ENCODE data around the gene SATB2.

The SATB2 gene

DNA sequence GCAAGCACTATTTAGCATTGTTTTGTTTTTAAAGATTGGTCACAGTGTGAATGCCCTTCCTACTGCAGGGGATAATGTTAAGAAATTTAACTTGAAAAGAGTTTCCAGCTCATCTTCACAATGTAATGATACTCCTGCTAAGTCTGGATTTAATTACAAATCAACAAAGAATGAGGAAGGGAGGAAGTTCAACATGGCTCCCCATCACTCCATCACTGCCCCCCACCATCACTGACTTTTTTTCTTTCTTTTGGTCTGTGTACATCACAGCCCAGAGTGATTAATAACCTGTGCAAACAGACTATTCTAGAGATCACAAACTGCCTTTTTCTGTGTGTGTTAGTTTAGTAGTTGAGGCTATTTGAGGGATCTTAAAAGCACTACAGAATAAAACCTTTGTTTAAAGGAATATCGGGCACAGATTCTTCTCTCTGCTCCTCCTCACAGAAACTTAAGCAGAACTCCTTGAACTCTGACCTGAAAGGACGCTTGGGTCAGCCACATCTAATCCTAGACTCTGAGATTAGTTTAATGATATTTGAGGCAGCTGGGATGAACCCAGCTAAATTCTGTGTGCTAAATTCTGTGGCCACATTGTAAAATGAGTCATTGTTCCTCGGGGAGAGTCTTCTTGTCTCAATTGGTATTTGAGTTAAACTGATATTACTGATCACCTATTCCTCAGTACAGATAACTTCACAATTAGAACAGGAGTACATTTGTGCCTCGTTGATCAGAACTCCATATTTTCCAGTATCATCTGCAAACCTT is 47.8 kb downstream of the SATB2 start:
- Histone ChIP-seq H3K9ac (ENCODE audit: low read length) (no peak overlapping the region), H3K27me3 (ENCODE audit: control insufficient read depth, insufficient read depth, low read length) (no peaks in the 10 kb centered on the region), H3K4me3 (ENCODE audit: low read length) (no peak overlapping the region), H3K9me3 (ENCODE audit: control insufficient read depth, low read length) (no peaks in the 10 kb centered on the region), H3K36me3 (ENCODE audit: control insufficient read depth, insufficient read depth, low read length) (no peaks in the 10 kb centered on the region), H3K4me1 (ENCODE audit: control insufficient read depth, insufficient read depth, low read length) (no peaks in the 10 kb centered on the region)

DNA sequence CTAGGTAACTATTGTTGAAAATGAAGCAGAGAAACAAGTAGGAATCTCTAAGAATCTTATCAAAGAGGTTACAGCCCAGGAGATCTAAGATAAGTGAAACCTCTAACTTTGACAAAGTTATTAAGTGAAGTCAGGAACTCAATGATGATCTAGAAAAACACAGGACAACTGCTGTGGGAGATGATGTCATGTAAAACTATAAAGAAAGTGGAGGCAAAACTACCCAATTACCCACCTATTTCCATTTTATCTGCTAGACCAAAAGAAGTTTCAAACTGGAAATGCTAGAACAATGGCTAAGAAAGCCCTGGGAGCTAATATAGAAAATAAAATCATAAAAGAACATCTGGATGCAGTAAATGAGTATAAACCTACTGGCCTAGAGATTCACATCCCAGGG is 50.3 kb downstream of the SATB2 start:
- Histone ChIP-seq H3K36me3 (ENCODE audit: control insufficient read depth, insufficient read depth, low read length) (no peaks in the 10 kb centered on the region), H3K27me3 (ENCODE audit: control insufficient read depth, insufficient read depth, low read length) (no peaks in the 10 kb centered on the region), H3K9ac (ENCODE audit: low read length) (no peak overlapping the region), H3K4me1 (ENCODE audit: control insufficient read depth, insufficient read depth, low read length) (no peaks in the 10 kb centered on the region), H3K4me3 (ENCODE audit: low read length) (no peak overlapping the region), H3K9me3 (ENCODE audit: control insufficient read depth, low read length) (no peaks in the 10 kb centered on the region)

- no peaks in the 10 kb centered on the region for H3K27me3 ChIP-seq (ENCODE audit: control insufficient read depth, insufficient read depth, low read length)
- no peak overlapping the region for H3K4me3 ChIP-seq (ENCODE audit: low read length)
- H3K4me1 ChIP-seq (ENCODE audit: control insufficient read depth, insufficient read depth, low read length): no peaks in the 10 kb centered on the region
- no peaks in the 10 kb centered on the region for H3K36me3 ChIP-seq (ENCODE audit: control insufficient read depth, insufficient read depth, low read length)
- H3K9ac ChIP-seq (ENCODE audit: low read length): no peak overlapping the region
- H3K9me3 ChIP-seq (ENCODE audit: control insufficient read depth, low read length): no peaks in the 10 kb centered on the region
These were observed 52.5 kb downstream of the SATB2 start for GRCh38 chr2:199405241-199405640.

DNA sequence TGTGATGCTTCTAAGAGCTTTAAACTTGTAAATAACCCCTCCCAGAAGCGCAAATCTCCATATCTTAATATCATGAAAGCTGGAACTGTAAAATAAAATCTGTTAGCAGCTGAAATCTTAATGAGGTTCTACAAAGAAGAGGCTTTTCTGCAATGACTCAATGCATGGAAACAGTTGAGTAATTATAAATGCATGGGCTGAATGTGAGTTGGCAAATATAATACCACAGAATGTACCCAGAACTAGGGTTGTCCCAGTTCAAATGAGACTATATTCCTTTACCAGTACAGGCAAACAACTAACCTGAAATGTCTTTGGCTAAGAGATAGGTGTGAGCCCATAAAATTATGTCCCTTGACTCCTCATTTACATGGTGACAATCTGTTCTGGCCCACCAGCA is 52.9 kb downstream of the SATB2 start:
- no peaks in the 10 kb centered on the region for H3K36me3 ChIP-seq (ENCODE audit: control insufficient read depth, insufficient read depth, low read length)
- no peak overlapping the region for H3K9ac ChIP-seq (ENCODE audit: low read length)
- no peak overlapping the region for H3K4me3 ChIP-seq (ENCODE audit: low read length)
- H3K9me3 ChIP-seq (ENCODE audit: control insufficient read depth, low read length): no peaks in the 10 kb centered on the region
- H3K4me1 ChIP-seq (ENCODE audit: control insufficient read depth, insufficient read depth, low read length): no peaks in the 10 kb centered on the region
- no peaks in the 10 kb centered on the region for H3K27me3 ChIP-seq (ENCODE audit: control insufficient read depth, insufficient read depth, low read length)

- Histone ChIP-seq H3K4me3 (ENCODE audit: low read length) (no peak overlapping the region), H3K9me3 (ENCODE audit: control insufficient read depth, low read length) (no peaks in the 10 kb centered on the region), H3K4me1 (ENCODE audit: control insufficient read depth, insufficient read depth, low read length) (no peaks in the 10 kb centered on the region), H3K9ac (ENCODE audit: low read length) (no peak overlapping the region), H3K27me3 (ENCODE audit: control insufficient read depth, insufficient read depth, low read length) (no peaks in the 10 kb centered on the region), H3K36me3 (ENCODE audit: control insufficient read depth, insufficient read depth, low read length) (no peaks in the 10 kb centered on the region)
These were observed 62.4 kb downstream of the SATB2 start for GRCh38 chr2:199395311-199395710.

- no peaks in the 10 kb centered on the region for H3K9me3 ChIP-seq (ENCODE audit: control insufficient read depth, low read length)
- H3K9ac ChIP-seq (ENCODE audit: low read length): no peak overlapping the region
- H3K4me3 ChIP-seq (ENCODE audit: low read length): no peak overlapping the region
- no peaks in the 10 kb centered on the region for H3K4me1 ChIP-seq (ENCODE audit: control insufficient read depth, insufficient read depth, low read length)
- H3K27me3 ChIP-seq (ENCODE audit: control insufficient read depth, insufficient read depth, low read length): no peaks in the 10 kb centered on the region
- no peaks in the 10 kb centered on the region for H3K36me3 ChIP-seq (ENCODE audit: control insufficient read depth, insufficient read depth, low read length)
These were observed 65.4 kb downstream of the SATB2 start for GRCh38 chr2:199392363-199392762.

DNA sequence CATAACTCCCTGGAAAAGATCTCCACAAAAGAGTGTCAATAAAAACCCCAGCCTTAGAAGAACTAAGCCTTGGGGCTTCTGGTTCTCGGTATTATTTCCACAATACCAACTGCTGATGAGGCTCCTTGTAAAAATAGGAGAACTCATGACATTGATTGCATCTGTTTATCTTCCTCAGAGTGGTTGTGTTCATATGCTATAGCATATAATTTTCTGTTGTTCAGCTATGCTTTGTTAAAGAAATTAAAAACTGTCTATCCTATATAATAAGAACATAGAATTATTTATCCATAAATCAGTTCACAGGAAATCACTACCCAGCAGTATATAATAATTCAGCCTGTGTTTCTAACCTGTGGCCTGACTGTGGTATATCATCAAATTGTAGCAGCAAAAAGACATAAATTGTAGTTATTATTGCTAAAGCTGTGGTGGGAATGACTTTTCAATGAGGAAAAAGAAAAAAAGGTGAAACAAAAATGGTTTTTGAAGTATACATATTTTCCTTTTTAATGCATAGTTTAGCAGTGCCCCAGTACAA is 68.9 kb downstream of the SATB2 start:
- no peaks in the 10 kb centered on the region for H3K36me3 ChIP-seq (ENCODE audit: control insufficient read depth, insufficient read depth, low read length)
- no peaks in the 10 kb centered on the region for H3K4me1 ChIP-seq (ENCODE audit: control insufficient read depth, insufficient read depth, low read length)
- H3K9me3 ChIP-seq (ENCODE audit: control insufficient read depth, low read length): no peaks in the 10 kb centered on the region
- no peaks in the 10 kb centered on the region for H3K27me3 ChIP-seq (ENCODE audit: control insufficient read depth, insufficient read depth, low read length)
- H3K4me3 ChIP-seq (ENCODE audit: low read length): no peak overlapping the region
- H3K9ac ChIP-seq (ENCODE audit: low read length): no peak overlapping the region

- Histone ChIP-seq H3K4me3 (ENCODE audit: low read length) (no peak overlapping the region), H3K4me1 (ENCODE audit: control insufficient read depth, insufficient read depth, low read length) (no peaks in the 10 kb centered on the region), H3K9me3 (ENCODE audit: control insufficient read depth, low read length) (no peaks in the 10 kb centered on the region), H3K9ac (ENCODE audit: low read length) (no peak overlapping the region), H3K27me3 (ENCODE audit: control insufficient read depth, insufficient read depth, low read length) (no peaks in the 10 kb centered on the region), H3K36me3 (ENCODE audit: control insufficient read depth, insufficient read depth, low read length) (no peaks in the 10 kb centered on the region)
These were observed 73.7 kb downstream of the SATB2 start for GRCh38 chr2:199384043-199384442.

DNA sequence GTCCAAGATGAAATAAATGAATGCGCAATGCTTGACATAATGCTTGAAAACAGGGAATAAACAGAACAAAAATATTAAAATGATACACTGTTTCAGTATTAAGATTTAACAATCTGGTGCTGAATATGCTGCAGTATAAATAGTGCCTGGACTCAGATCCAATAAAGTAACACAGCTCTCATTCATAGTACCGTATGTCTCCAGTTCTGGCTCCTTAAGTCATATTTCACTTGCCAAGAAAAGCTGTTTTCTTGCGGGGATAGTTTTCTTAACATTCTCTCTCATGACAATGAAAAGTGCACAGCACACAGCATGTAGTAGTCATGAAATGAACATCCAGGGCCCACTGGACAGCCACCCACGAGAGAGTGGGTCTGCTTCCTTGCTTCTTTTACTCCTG is 74.7 kb downstream of the SATB2 start:
- Histone ChIP-seq H3K9me3 (ENCODE audit: control insufficient read depth, low read length) (no peaks in the 10 kb centered on the region), H3K9ac (ENCODE audit: low read length) (no peak overlapping the region), H3K4me3 (ENCODE audit: low read length) (no peak overlapping the region), H3K36me3 (ENCODE audit: control insufficient read depth, insufficient read depth, low read length) (no peaks in the 10 kb centered on the region), H3K27me3 (ENCODE audit: control insufficient read depth, insufficient read depth, low read length) (no peaks in the 10 kb centered on the region), H3K4me1 (ENCODE audit: control insufficient read depth, insufficient read depth, low read length) (no peaks in the 10 kb centered on the region)

- no peak overlapping the region for H3K4me3 ChIP-seq (ENCODE audit: low read length)
- no peaks in the 10 kb centered on the region for H3K27me3 ChIP-seq (ENCODE audit: control insufficient read depth, insufficient read depth, low read length)
- no peak overlapping the region for H3K9ac ChIP-seq (ENCODE audit: low read length)
- H3K9me3 ChIP-seq (ENCODE audit: control insufficient read depth, low read length): no peaks in the 10 kb centered on the region
- H3K36me3 ChIP-seq (ENCODE audit: control insufficient read depth, insufficient read depth, low read length): no peaks in the 10 kb centered on the region
- no peaks in the 10 kb centered on the region for H3K4me1 ChIP-seq (ENCODE audit: control insufficient read depth, insufficient read depth, low read length)
These were observed 75.6 kb downstream of the SATB2 start for GRCh38 chr2:199382091-199382490.

GRCh38 chr2:199381531-199381930 is 76.2 kb downstream of the SATB2 start:
- H3K9ac ChIP-seq (ENCODE audit: low read length): no peak overlapping the region
- H3K4me3 ChIP-seq (ENCODE audit: low read length): no peak overlapping the region
- H3K36me3 ChIP-seq (ENCODE audit: control insufficient read depth, insufficient read depth, low read length): no peaks in the 10 kb centered on the region
- no peaks in the 10 kb centered on the region for H3K27me3 ChIP-seq (ENCODE audit: control insufficient read depth, insufficient read depth, low read length)
- no peaks in the 10 kb centered on the region for H3K9me3 ChIP-seq (ENCODE audit: control insufficient read depth, low read length)
- H3K4me1 ChIP-seq (ENCODE audit: control insufficient read depth, insufficient read depth, low read length): no peaks in the 10 kb centered on the region

- no peak overlapping the region for H3K4me3 ChIP-seq (ENCODE audit: low read length)
- H3K9me3 ChIP-seq (ENCODE audit: control insufficient read depth, low read length): no peaks in the 10 kb centered on the region
- no peaks in the 10 kb centered on the region for H3K4me1 ChIP-seq (ENCODE audit: control insufficient read depth, insufficient read depth, low read length)
These were observed 78.6 kb downstream of the SATB2 start for GRCh38 chr2:199378948-199379650.

More at GRCh38 chr2:199378948-199379650, 78.6 kb downstream of the SATB2 start:
- H3K9ac ChIP-seq (ENCODE audit: low read length): no peak overlapping the region
- no peaks in the 10 kb centered on the region for H3K27me3 ChIP-seq (ENCODE audit: control insufficient read depth, insufficient read depth, low read length)
- no peaks in the 10 kb centered on the region for H3K36me3 ChIP-seq (ENCODE audit: control insufficient read depth, insufficient read depth, low read length)

All from mucosa of stomach (tissue), 1 donor.